ENCODE results near the gene PRDM16. TPM values are rescaled to one million over a fixed set of nuclear protein-coding genes. Genes with fewer than 3 reads are reported as not detected.

Gene PRDM16
- polyA plus RNA-seq, 3 donors = not detected

- H2AFZ ChIP-seq (ENCODE audit: insufficient read depth, low read depth, low read length, poor library complexity, severe bottlenecking) = no peak overlapping the region
- Mint-ChIP-seq H3K9me3 (peaks cover 12 to 26% (median 19%) of the 10 kb centered on the region in 7 donors), H3K4me1 (no peaks in the 10 kb centered on the region), H3K4me3 (no peak overlapping the region), H3K27ac (no peak overlapping the region), H3K36me3 (no peaks in the 10 kb centered on the region), H3K27me3 (ENCODE audit: low read depth in 3 of 3) (peaks cover 13 to 35% (median 15%) of the 10 kb centered on the region in 3 donors)
- peaks cover 15 to 22% of the 10 kb centered on the region in 2 donors for H3K9me3 ChIP-seq (replicated peaks in 1 of 2; ENCODE audit: control insufficient read depth in 1 of 2, insufficient read depth in 1 of 2, low read length in 2 of 2)
- no peak overlapping the region for H3K9ac ChIP-seq (ENCODE audit: insufficient read depth, low read length, poor library complexity, severe bottlenecking)
- no peaks in the 10 kb centered on the region for H3K4me1 ChIP-seq (ENCODE audit: control insufficient read depth in 1 of 2, insufficient read depth in 2 of 2, low read length in 2 of 2)
- 85% methylated on average over 12 of the region's 15 CpGs for WGBS (ENCODE audit: insufficient coverage)
- H3K4me2 ChIP-seq (replicated peaks; ENCODE audit: extremely low read depth, low read length, poor library complexity, severe bottlenecking) = no peak overlapping the region
- no peaks in the 10 kb centered on the region for H4K20me1 ChIP-seq (ENCODE audit: insufficient read depth, low read length)
- no peak overlapping the region for H3K4me3 ChIP-seq (replicated peaks in 1 of 3; ENCODE audit: low read depth in 2 of 3, low read length in 3 of 3)
- no peaks in the 10 kb centered on the region for H3K79me2 ChIP-seq (ENCODE audit: insufficient read depth, low read length)
- no peaks in the 10 kb centered on the region for H3K27me3 ChIP-seq (ENCODE audit: control insufficient read depth in 2 of 2, insufficient read depth in 2 of 2, low read length in 2 of 2)
- H3K27ac ChIP-seq (ENCODE audit: low read depth in 1 of 2, low read length in 2 of 2) = no peak overlapping the region
- intact Hi-C loops (cut with micrococcal nuclease) = no loop called here
- TF ChIP-seq CTCF (IDR thresholded peaks at IDR 0.05) = no peak
- DNase-seq = no peak
- no peaks in the 10 kb centered on the region for H3K36me3 ChIP-seq (replicated peaks in 1 of 2; ENCODE audit: control insufficient read depth in 1 of 2, insufficient read depth in 2 of 2, low read length in 2 of 2)
These were observed 279.3 kb downstream of the PRDM16 start for GRCh38 chr1:3348196-3348865.

GRCh38 chr1:3349161-3349967 lies 280.4 kb downstream of the PRDM16 start:
- Mint-ChIP-seq H3K4me3 (no peak overlapping the region), H3K27ac (no peak overlapping the region), H3K4me1 (no peaks in the 10 kb centered on the region), H3K9me3 (peaks cover 2 to 15% (median 9%) of the 10 kb centered on the region in 7 donors), H3K36me3 (no peaks in the 10 kb centered on the region), H3K27me3 (ENCODE audit: low read depth in 3 of 3) (peaks cover 12 to 38% (median 15%) of the 10 kb centered on the region in 3 donors)
- intact Hi-C loops (cut with micrococcal nuclease) = no loop called here
- no peak for TF ChIP-seq CTCF (IDR thresholded peaks at IDR 0.05)
- Histone ChIP-seq H3K4me3 (replicated peaks in 1 of 3; ENCODE audit: low read depth in 2 of 3, low read length in 3 of 3) (no peak overlapping the region), H4K20me1 (ENCODE audit: insufficient read depth, low read length) (no peaks in the 10 kb centered on the region), H3K9ac (ENCODE audit: insufficient read depth, low read length, poor library complexity, severe bottlenecking) (no peak overlapping the region), H3K4me2 (replicated peaks; ENCODE audit: extremely low read depth, low read length, poor library complexity, severe bottlenecking) (no peak overlapping the region), H3K27ac (ENCODE audit: low read depth in 1 of 2, low read length in 2 of 2) (no peak overlapping the region), H2AFZ (ENCODE audit: insufficient read depth, low read depth, low read length, poor library complexity, severe bottlenecking) (no peak overlapping the region), H3K9me3 (replicated peaks in 1 of 2; ENCODE audit: control insufficient read depth in 1 of 2, insufficient read depth in 1 of 2, low read length in 2 of 2) (peaks cover 7 to 15% of the 10 kb centered on the region in 2 donors), H3K27me3 (ENCODE audit: control insufficient read depth in 2 of 2, insufficient read depth in 2 of 2, low read length in 2 of 2) (no peaks in the 10 kb centered on the region), H3K4me1 (ENCODE audit: control insufficient read depth in 1 of 2, insufficient read depth in 2 of 2, low read length in 2 of 2) (no peaks in the 10 kb centered on the region), H3K36me3 (replicated peaks in 1 of 2; ENCODE audit: control insufficient read depth in 1 of 2, insufficient read depth in 2 of 2, low read length in 2 of 2) (no peaks in the 10 kb centered on the region), H3K79me2 (ENCODE audit: insufficient read depth, low read length) (no peaks in the 10 kb centered on the region)
- 90% methylated on average over 29 of the region's 34 CpGs for WGBS (ENCODE audit: insufficient coverage)
- DNase-seq = no peak

Data from CD14-positive monocyte (primary cell).